Transverse colon (tissue), 4 donors: ENCODE results near the gene CDS1. TPM values are rescaled to one million over a fixed set of nuclear protein-coding genes. Genes with fewer than 3 reads are reported as not detected.

Experiments used
- DNase-seq: peaks from one replicate; pipeline ENCODE4 v3.0.0-alpha.2; 2019
- H3K27ac ChIP-seq, 4 donors: fragments of 200-600 bp; sonication (generic); 2 replicates each; pipeline ENCODE4 v1.5.1; 2016 to 2018; ENCODE audit warnings: inconsistent platforms in 4 of 4
- H3K27me3 ChIP-seq: fragments of 200-600 bp; sonication (generic); 2 replicates; pipeline ENCODE4 v1.5.1; 2017; ENCODE audit warnings: inconsistent platforms
- H3K36me3 ChIP-seq, 4 donors: fragments of 200-600 bp; sonication (generic); 2 replicates each; pipeline ENCODE4 v1.5.1; 2017 to 2019; ENCODE audit warnings: inconsistent platforms in 4 of 4
- H3K4me1 ChIP-seq, 4 donors: fragments of 200-600 bp; sonication (generic); 2 replicates each; pipeline ENCODE4 v1.5.1; 2017 to 2020; ENCODE audit warnings: inconsistent platforms in 4 of 4
- H3K4me3 ChIP-seq, 4 donors: fragments of 200-600 bp; sonication (generic); 1 replicate in 1 of 4; 2 replicates in 3 of 4; pipeline versions ENCODE4 v1.5.1 to v1.6.1; 2017 to 2019; ENCODE audit warnings: inconsistent platforms in 4 of 4
- H3K9me3 ChIP-seq, 2 donors: fragments of 200-600 bp; sonication (generic); 2 replicates each; pipeline ENCODE4 v1.5.1; 2017 to 2019; ENCODE audit warnings: inconsistent platforms in 2 of 2
- CTCF ChIP-seq, 5 experiments: fragments of 200-600 bp in 3 of 5; fragments of 450-650 bp in 2 of 5; sonication (generic) in 3 of 5; IDR thresholded peaks; 1 replicate in 2 of 5; 2 replicates in 3 of 5; pipeline ENCODE4 v1.5.1; 2016 to 2017; ENCODE audit warnings: antibody characterized with exemption in 5 of 5, inconsistent platforms in 3 of 5, mild to moderate bottlenecking in 2 of 5, moderate library complexity in 1 of 5
- EP300 ChIP-seq: sonication (generic); formaldehyde crosslinking; IDR thresholded peaks from one replicate; pipeline ENCODE4 v1.6.1; 2017; ENCODE audit warnings: antibody characterized with exemption, low read depth
- POLR2A ChIP-seq: fragments of 450-650 bp; IDR thresholded peaks from one replicate; pipeline ENCODE4 v1.6.1; 2016; ENCODE audit warnings: antibody characterized with exemption, mild to moderate bottlenecking, moderate library complexity
- POLR2AphosphoS5 ChIP-seq, 3 donors: sonication (generic); formaldehyde crosslinking; IDR thresholded peaks; one replicate each; pipeline ENCODE4 v1.6.1; 2016; ENCODE audit warnings: antibody characterized with exemption in 3 of 3
- WGBS, 2 donors: methylation state at CpG; one replicate each; pipeline ENCODE4 v1.1.5; 2018; ENCODE audit warnings: low coverage in 1 of 2; 5-methylcytosine and 5-hydroxymethylcytosine counted together
- in situ Hi-C, 4 donors: fragments of 200-750 bp; cut with MboI; loops; one replicate each; pipeline versions ENCODE4 v1.15.0 to v1.15.1; 2017; ENCODE audit warnings: low sequenced_read_pairs in 3 of 4, low pct_ligation_motif_present in 1 of 4, low pct_unique_long_range_greater_than_20kb in 1 of 4
- intact Hi-C: fragments of 100-400 bp; cut with DNase I; formaldehyde crosslinking; loops from one replicate; pipeline ENCODE4 v1.15.1; 2023; ENCODE audit warnings: low total_unique reads
- total RNA-seq, 4 donors: library from RNA; depleted of rRNA; stranded (reverse); fragments of >200 nt; gene quantifications; one replicate each; pipeline ENCODE4 v1.1.0, GENCODE V29; 2016

Gene CDS1
- total RNA-seq, 4 donors from 2014 or later, result 21.6 to 44.0 (median 34.5) TPM

DNA sequence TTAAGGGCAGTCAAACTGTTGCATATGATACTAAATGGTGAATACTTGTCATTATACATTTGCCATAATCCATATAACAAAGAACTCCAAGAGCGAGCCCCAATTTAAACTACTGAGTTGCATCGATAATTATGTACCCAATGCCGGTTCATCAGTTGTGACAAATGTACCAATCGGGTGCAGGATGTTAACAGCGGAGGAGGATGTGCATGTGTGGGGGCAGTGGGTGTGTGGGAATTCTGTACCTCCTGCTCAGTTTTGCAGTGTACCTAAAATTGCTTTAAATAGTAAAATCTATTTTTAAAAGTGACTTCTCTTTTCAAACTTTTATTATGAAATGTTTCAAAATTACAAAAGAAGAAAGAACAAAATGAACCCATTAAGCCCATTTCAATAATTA lies 20.8 kb upstream of the CDS1 start:
- H3K36me3 ChIP-seq, result no peaks in the 10 kb centered on the region
- in situ Hi-C loops (no loop called here), intact Hi-C loops (no loop called here)
- 96% methylated on average over 5 of the region's 5 CpGs for WGBS, 2 donors
- TF ChIP-seq CTCF (IDR thresholded peaks at IDR 0.05) (no peak), POLR2AphosphoS5 (IDR thresholded peaks at IDR 0.05) (no peak), POLR2A (no peak), EP300 (no peak)
- no peak overlapping the region for H3K4me3 ChIP-seq
- H3K27ac ChIP-seq, result no peak overlapping the region
- H3K9me3 ChIP-seq, result no peaks in the 10 kb centered on the region
- H3K4me1 ChIP-seq, result no peaks in the 10 kb centered on the region
- no peaks in the 10 kb centered on the region for H3K27me3 ChIP-seq
- no peak for DNase-seq

GRCh38 chr4:84563002-84563401 lies 19.9 kb upstream of the CDS1 start:
- no peak overlapping the region for H3K4me3 ChIP-seq
- H3K9me3 ChIP-seq, result no peaks in the 10 kb centered on the region
- DNase-seq, result no peak
- no peak overlapping the region for H3K27ac ChIP-seq
- no peaks in the 10 kb centered on the region for H3K27me3 ChIP-seq
- in situ Hi-C loops, result no loop called here
- TF ChIP-seq POLR2A (no peak), CTCF (IDR thresholded peaks at IDR 0.05) (no peak), EP300 (no peak), POLR2AphosphoS5 (IDR thresholded peaks at IDR 0.05) (no peak)
- H3K4me1 ChIP-seq, result no peaks in the 10 kb centered on the region
- no peaks in the 10 kb centered on the region for H3K36me3 ChIP-seq
- 72 to 75% methylated on average over 2 to 4 of the region's 4 CpGs for WGBS, 2 donors
- intact Hi-C loops, result no loop called here

DNA sequence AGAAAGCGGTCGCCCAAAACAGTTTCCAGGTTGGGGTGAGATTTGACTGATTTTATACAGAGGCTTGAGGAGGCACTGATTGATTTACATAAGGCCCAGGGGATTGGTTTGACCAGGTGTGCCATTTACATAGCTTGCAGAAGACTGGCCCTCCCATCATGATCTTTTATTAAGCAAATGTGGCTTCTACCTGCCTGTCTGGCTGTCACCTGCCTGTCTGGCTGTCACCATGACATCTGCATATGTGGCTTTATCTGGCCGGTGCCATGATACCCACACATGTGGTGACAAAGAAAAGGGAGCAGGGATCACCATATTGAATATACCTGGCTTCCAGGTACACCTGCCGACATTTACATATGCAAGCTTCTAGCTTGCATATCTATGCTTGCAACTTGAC lies 17.0 kb upstream of the CDS1 start:
- TF ChIP-seq POLR2AphosphoS5 (IDR thresholded peaks at IDR 0.05) (no peak), EP300 (no peak), CTCF (IDR thresholded peaks at IDR 0.05) (no peak), POLR2A (no peak)
- Histone ChIP-seq H3K9me3 (no peaks in the 10 kb centered on the region), H3K36me3 (no peaks in the 10 kb centered on the region), H3K4me1 (no peaks in the 10 kb centered on the region), H3K27ac (no peak overlapping the region), H3K4me3 (no peak overlapping the region), H3K27me3 (no peaks in the 10 kb centered on the region)
- WGBS, 2 donors, result 78 to 83% methylated on average over 3 to 4 of the region's 4 CpGs
- intact Hi-C loops, result no loop called here
- in situ Hi-C loops, result no loop called here
- no peak for DNase-seq

DNA sequence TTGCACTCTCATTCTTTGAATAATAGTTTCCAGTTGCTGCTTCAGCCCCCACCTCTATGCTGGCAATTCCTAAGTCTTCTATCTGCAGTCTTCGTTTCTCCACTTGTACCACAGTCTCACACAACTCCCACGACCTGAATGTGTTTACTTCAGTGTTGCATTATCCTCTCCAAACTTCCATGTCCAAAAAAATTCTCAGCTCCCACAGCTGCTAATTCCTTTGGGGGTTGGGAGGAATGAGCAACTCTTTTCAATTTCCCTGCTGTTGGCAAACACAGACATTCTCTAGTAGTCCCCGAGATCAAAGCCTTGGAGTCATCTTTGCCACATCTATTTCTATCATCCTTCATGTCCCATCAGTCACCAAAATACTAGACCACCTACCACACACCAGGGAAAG lies 14.4 kb upstream of the CDS1 start:
- no peaks in the 10 kb centered on the region for H3K36me3 ChIP-seq
- in situ Hi-C loops (no loop called here), intact Hi-C loops (no loop called here)
- H3K4me3 ChIP-seq, result no peak overlapping the region
- WGBS, 2 donors, result 43 to 57% methylated on average over 3 of the region's 3 CpGs
- H3K27me3 ChIP-seq, result no peaks in the 10 kb centered on the region
- no peak for DNase-seq
- no peak for TF ChIP-seq POLR2AphosphoS5 (IDR thresholded peaks at IDR 0.05)
- no peak for TF ChIP-seq EP300
- no peak for TF ChIP-seq POLR2A
- no peak for TF ChIP-seq CTCF (IDR thresholded peaks at IDR 0.05)
- H3K4me1 ChIP-seq, result no peaks in the 10 kb centered on the region
- no peak overlapping the region for H3K27ac ChIP-seq
- no peaks in the 10 kb centered on the region for H3K9me3 ChIP-seq
